Sigmoid colon (tissue), 4 donors: ENCODE data around the gene ENDOV.

ENCODE experiments used
- CTCF ChIP-seq, 4 experiments: fragments of 450-650 bp in 3 of 4; fragments of 200-600 bp in 1 of 4; IDR thresholded peaks; one replicate each; pipeline ENCODE4 v1.5.1; 2016 to 2019; ENCODE audit warnings: antibody characterized with exemption in 4 of 4, mild to moderate bottlenecking in 3 of 4, moderate library complexity in 2 of 4
- POLR2AphosphoS5 ChIP-seq, 4 donors: sonication (generic); formaldehyde crosslinking; IDR thresholded peaks; one replicate each; pipeline ENCODE4 v1.6.1; 2017; ENCODE audit warnings: antibody characterized with exemption in 4 of 4

DNA sequence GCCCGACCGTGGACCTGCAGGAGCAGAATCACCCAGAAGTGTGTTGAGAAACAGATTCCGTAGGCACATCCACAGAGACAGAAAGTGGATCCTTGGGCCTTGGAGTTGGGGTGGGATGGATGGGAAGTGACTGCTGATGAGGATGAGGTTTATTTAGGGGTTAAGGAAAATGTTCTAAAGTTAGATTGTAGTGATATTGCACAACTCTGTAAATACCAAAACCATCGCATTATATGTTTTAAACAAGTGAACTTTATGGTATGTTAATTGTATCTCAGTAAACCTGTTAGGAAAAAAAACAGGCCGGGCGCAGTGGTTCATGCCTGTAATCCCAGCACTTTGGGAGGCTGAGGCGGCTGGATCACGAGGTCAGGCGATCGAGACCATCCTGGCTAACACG lies 3.6 kb downstream of the ENDOV start:
- TF ChIP-seq CTCF (IDR thresholded peaks at IDR 0.05) (no peak), POLR2AphosphoS5 (IDR thresholded peaks at IDR 0.05) (no peak)
